GM12878 (cell line): ENCODE data around the gene MRPS35. TPM values are rescaled to one million over a fixed set of nuclear protein-coding genes. Genes with fewer than 3 reads are reported as not detected.

ENCODE experiments used
- ATF7 ChIP-seq: fragments of 450-650 bp; IDR thresholded peaks from 2 replicates; pipeline ENCODE4 v1.6.1; 2016; ENCODE audit warnings: low read depth, mild to moderate bottlenecking
- CEBPZ ChIP-seq: fragments of 150-350 bp; IDR thresholded peaks from 2 replicates; pipeline ENCODE4 v1.6.1; 2016; ENCODE audit warnings: low read depth, low read length
- FOXK2 ChIP-seq: fragments of 450-650 bp; IDR thresholded peaks from 2 replicates; pipeline ENCODE4 v1.6.1; 2017; ENCODE audit warnings: mild to moderate bottlenecking, moderate library complexity
- JUNB ChIP-seq: IDR thresholded peaks from 2 replicates; pipeline ENCODE4 v1.6.1; 2016; ENCODE audit warnings: antibody characterized with exemption, mild to moderate bottlenecking
- NR2C2 ChIP-seq: IDR thresholded peaks from 2 replicates; pipeline ENCODE4 v1.6.1; 2011; ENCODE audit warnings: borderline replicate concordance, low read depth; ENCODE audit not compliant: control insufficient read depth, insufficient read length
- NRF1 ChIP-seq: conservative IDR thresholded peaks from 2 replicates; pipeline ENCODE4 v1.6.1; 2011; ENCODE audit warnings: mild to moderate bottlenecking, low read depth, low read length, improper control_type of control experiment
- PRDM15 ChIP-seq: fragments of 450-650 bp; formaldehyde crosslinking; IDR thresholded peaks from 2 replicates; pipeline ENCODE4 v1.4.0; 2020; ENCODE audit warnings: mild to moderate bottlenecking, moderate library complexity
- SPI1 ChIP-seq: IDR thresholded peaks from 2 replicates; pipeline ENCODE4 v1.6.1; 2011; ENCODE audit warnings: low read depth, mild to moderate bottlenecking, low read length, moderate library complexity, borderline replicate concordance; ENCODE audit not compliant: insufficient read depth
- STAT3 ChIP-seq: IDR thresholded peaks from 2 replicates; pipeline ENCODE4 v1.6.1; 2011; ENCODE audit warnings: low read depth, low read length, improper control_type of control experiment
- WRNIP1 ChIP-seq: IDR thresholded peaks from 2 replicates; pipeline ENCODE4 v1.6.1; 2011; ENCODE audit warnings: low read depth, low read length, improper control_type of control experiment, borderline replicate concordance
- ZBED1 ChIP-seq: IDR thresholded peaks from 2 replicates; pipeline ENCODE4 v1.6.1; 2016; ENCODE audit warnings: borderline replicate concordance
- ZBTB11 ChIP-seq: fragments of 450-650 bp; formaldehyde crosslinking; IDR thresholded peaks from 2 replicates; pipeline ENCODE4 v1.5.0; 2022; ENCODE audit warnings: mild to moderate bottlenecking, missing genetic modification characterization
- ZNF24 ChIP-seq: fragments of 450-650 bp; IDR thresholded peaks from 2 replicates; pipeline ENCODE4 v1.6.1; 2017; ENCODE audit warnings: antibody characterized with exemption, mild to moderate bottlenecking
- polyA plus RNA-seq, 11 experiments: library from polyadenylated mRNA; depleted of rRNA in 4 of 11; unstranded in 6 of 11; stranded (reverse) in 5 of 11; fragments of >200 nt; fragmentation: Nextera tagmentation in 4 of 11; fragmentation: Illumina TruSeq in 1 of 11; extraction: Ambion mirVana in 4 of 11; extraction: Trizol in 1 of 11; gene quantifications; 1 replicate in 1 of 11; 2 replicates in 10 of 11; pipeline versions ENCODE4 v1.2.1 to v1.2.3, GENCODE V29; 2011 to 2016; ENCODE audit warnings: inconsistent platforms in 2 of 11, missing spikeins in 2 of 11, low read depth in 1 of 11
- total RNA-seq, 4 experiments: library from RNA; depleted of rRNA in 3 of 4; stranded (reverse); fragments of >200 nt in 3 of 4; fragmentation: Illumina TruSeq in 1 of 4; extraction: Trizol in 1 of 4; gene quantifications; 2 replicates each; pipeline versions ENCODE4 v1.2.1 to v1.2.3, GENCODE V29; 2013 to 2021

Gene MRPS35
- total and polyA plus RNA-seq, 10 of the 15 experiments (the other 5 are each of a cell fraction or from before 2014, with no cell fraction given), result 45.7 to 111 (median 67.1) TPM

- TF ChIP-seq ZBTB11 (CRISPR knock-in tag) (no peak), SPI1 (no peak), ATF7 (no peak), NRF1 (0 out of 2 replicates have a peak, but pooled peaks have one; percentile 31), NR2C2 (no peak), CEBPZ (no peak), PRDM15 (no peak), ZBED1 (no peak), ZNF24 (no peak), WRNIP1 (no peak), JUNB (no peak), FOXK2 (no peak), STAT3 (no peak)
These were observed at the start of gene MRPS35 (continued) for GRCh38 chr12:27710592-27711316.
